Right atrium auricular region (tissue), 2 donors: ENCODE measurements around the gene TBC1D9B. TPM values are rescaled to one million over a fixed set of nuclear protein-coding genes. Genes with fewer than 3 reads are reported as not detected.
A peak's percentile ranks its signal among the peaks of the same experiment; 100 is the strongest.

Experiments
- DNase-seq: peaks from one replicate; pipeline ENCODE4 v3.0.0-alpha.2; 2019; ENCODE audit warnings: low spot score
- H3K27ac ChIP-seq, 2 donors: fragments of 200-600 bp; sonication (generic); 1 replicate in 1 of 2; 2 replicates in 1 of 2; pipeline ENCODE4 v1.5.1; 2016 to 2019
- H3K27me3 ChIP-seq, 2 donors: fragments of 200-600 bp; sonication (generic); one replicate each; pipeline versions ENCODE4 v1.5.1 to v1.6.0; 2017 to 2019
- H3K36me3 ChIP-seq: fragments of 200-600 bp; sonication (generic); one replicate; pipeline ENCODE4 v1.5.1; 2016
- H3K4me1 ChIP-seq, 2 donors: fragments of 200-600 bp; sonication (generic); one replicate each; pipeline versions ENCODE4 v1.5.1 to v1.6.0; 2017 to 2019
- H3K4me3 ChIP-seq, 2 donors: fragments of 200-600 bp; sonication (generic); 1 replicate in 1 of 2; 2 replicates in 1 of 2; pipeline ENCODE4 v1.5.1; 2017 to 2019; ENCODE audit warnings: mild to moderate bottlenecking in 1 of 2, moderate library complexity in 1 of 2
- H3K9me3 ChIP-seq, 2 donors: fragments of 200-600 bp; sonication (generic); one replicate each; pipeline ENCODE4 v1.5.1; 2019
- CTCF ChIP-seq, 2 donors: fragments of 200-600 bp; sonication (generic); IDR thresholded peaks; one replicate each; pipeline ENCODE4 v1.5.1; 2019; ENCODE audit warnings: antibody characterized with exemption in 2 of 2
- total RNA-seq, 2 donors: library from RNA; depleted of rRNA; stranded (reverse); fragments of >200 nt; gene quantifications; one replicate each; pipeline ENCODE4 v1.1.0, GENCODE V29; 2016

Gene TBC1D9B
- total RNA-seq, 2 donors from 2014 or later = 33.5 to 57.7 TPM

DNA sequence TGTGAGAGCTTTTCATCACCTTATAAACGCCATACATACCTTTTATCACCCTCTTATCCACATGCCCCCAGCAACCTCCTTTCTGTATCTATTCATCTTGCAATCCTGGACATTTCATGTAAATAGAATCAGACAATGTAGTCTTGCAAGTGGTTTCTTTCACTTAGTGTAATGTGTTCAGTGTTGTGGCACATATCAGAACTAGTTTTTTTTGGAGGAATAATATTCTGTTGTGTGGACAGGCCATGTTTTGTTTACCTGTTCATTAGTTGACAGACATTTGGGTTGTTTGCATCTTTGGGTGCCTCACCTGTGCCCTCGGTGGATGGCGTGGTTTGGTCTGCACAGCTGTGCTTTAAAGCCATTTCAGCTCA is 85.7 kb downstream of the TBC1D9B start:
- H3K27me3 ChIP-seq = no peaks in the 10 kb centered on the region
- H3K36me3 ChIP-seq = peaks cover 53% of the 10 kb centered on the region
- TF ChIP-seq CTCF (IDR thresholded peaks at IDR 0.05) = no peak
- DNase-seq = no peak
- peak overlapping the region; percentile 96 to 100 for H3K27ac ChIP-seq
- peaks cover 0 to 74% of the 10 kb centered on the region in 2 donors for H3K4me1 ChIP-seq
- no peaks in the 10 kb centered on the region for H3K9me3 ChIP-seq
- H3K4me3 ChIP-seq = peak overlapping the region; percentile 76 to 100

DNA sequence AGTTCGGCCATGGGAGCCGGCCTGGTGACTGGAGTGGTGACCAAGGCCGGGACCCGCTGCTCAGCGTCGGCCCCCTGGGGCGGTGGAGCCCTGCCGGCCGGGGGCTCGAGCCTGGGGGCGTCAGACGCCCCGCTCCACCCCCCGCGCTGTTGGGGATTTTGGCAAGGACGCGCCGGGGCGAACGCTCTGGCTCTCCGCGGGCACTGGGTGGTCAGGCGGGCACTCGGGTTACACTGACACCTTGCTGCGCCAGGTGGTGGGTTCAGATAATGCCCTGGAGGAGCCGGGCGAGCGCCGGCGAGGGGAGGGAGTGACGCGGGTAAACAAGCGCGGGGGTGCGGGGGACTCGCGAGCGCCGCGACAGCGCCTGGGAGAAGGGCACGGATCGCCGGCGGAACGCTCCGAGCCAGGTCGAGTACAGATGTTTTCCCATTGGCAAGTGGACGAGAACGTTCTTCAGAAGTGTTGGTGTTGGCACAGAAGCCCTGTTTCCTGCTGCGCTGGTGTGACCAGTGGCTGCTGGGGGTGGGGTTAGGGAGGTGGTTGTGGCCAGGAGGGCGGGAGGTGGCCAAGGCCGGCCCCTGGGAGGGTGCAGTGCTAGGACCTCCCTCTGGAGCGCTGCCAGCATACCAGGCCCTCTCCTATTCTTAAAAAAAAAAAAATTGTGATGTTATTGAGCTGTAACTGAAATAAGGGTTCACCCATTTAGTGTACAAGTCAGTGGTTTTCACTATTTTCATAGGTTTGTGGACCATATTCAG is 86.2 kb downstream of the TBC1D9B start:
- no peaks in the 10 kb centered on the region for H3K27me3 ChIP-seq
- peak overlapping the region; percentile 76 to 100 for H3K4me3 ChIP-seq
- peaks cover 47% of the 10 kb centered on the region for H3K36me3 ChIP-seq
- no peak for TF ChIP-seq CTCF (IDR thresholded peaks at IDR 0.05)
- H3K27ac ChIP-seq = peak overlapping the region; percentile 96 to 100
- H3K9me3 ChIP-seq = no peaks in the 10 kb centered on the region
- H3K4me1 ChIP-seq = peaks cover 0 to 78% of the 10 kb centered on the region in 2 donors
- DNase-seq = peak; percentile 96

DNA sequence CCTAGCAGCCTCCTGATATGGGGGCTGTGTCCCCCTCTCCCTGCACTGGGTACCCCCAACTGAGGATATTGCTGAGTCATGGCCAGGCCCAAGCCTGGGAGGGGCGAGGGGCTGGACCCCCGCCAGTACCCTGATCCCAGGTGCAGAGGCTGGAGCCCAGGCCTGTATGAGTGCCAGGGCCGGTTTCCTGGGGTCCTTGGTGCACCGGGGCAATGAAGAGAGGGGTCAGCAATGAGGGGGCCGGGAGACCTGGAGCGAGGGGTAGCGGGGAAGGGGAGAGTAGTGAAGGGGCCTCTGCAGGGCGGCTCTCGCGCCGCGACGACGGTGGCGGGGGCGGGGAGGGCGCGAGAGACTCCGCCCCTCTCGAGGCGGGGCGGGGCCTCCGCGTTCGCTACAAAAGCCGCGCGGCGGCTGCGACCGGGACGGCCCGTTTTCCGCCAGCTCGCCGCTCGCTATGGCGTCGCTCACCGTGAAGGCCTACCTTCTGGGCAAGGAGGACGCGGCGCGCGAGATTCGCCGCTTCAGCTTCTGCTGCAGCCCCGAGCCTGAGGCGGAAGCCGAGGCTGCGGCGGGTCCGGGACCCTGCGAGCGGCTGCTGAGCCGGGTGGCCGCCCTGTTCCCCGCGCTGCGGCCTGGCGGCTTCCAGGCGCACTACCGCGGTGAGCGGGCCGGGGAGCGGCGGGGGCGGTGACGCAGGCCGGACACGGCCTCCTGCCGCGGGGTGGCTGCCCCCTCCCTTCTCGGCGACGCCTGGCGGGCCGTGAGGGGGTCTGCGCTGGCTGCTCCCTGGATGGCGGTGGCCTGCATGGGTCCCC is 87.0 kb downstream of the TBC1D9B start, which contains the start of gene SQSTM1:
SQSTM1 (plus strand) TSS at position 423 of the 815 bp plus-strand sequence; CDS start at position 455, 32 bp downstream.
- peak; percentile 79 for DNase-seq
- H3K4me3 ChIP-seq = peak within 1 kb of the TSS; percentile 76 to 100
- no peak for TF ChIP-seq CTCF (IDR thresholded peaks at IDR 0.05)
- H3K27ac ChIP-seq = peak within 1 kb of the TSS; percentile 96 to 100
- H3K27me3 ChIP-seq = no peaks in the 10 kb centered on the region
- H3K9me3 ChIP-seq = no peaks in the 10 kb centered on the region
- peaks cover 0 to 79% of the 10 kb centered on the region in 2 donors for H3K4me1 ChIP-seq
- H3K36me3 ChIP-seq = peaks cover 39% of the 10 kb centered on the region

DNA sequence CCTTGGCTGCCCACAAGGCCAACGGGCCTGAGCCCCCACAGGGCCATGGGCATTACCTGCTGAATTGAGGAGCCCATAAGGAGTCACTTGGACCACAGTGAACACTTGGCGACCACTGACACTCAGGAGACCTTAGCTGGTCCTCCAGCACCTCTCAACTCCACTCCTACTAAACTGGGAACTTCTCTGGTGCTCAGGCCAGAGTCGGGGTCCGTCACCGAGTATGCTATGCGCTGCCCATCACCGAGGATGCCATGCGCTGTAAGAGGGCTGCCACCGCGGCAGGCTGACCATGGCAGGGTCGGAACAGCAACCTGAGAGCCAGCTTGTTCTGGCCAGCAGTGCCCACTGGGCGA is 87.6 kb downstream of the TBC1D9B start:
- H3K9me3 ChIP-seq = no peaks in the 10 kb centered on the region
- peaks cover 33% of the 10 kb centered on the region for H3K36me3 ChIP-seq
- H3K4me1 ChIP-seq = peaks cover 0 to 73% of the 10 kb centered on the region in 2 donors
- no peaks in the 10 kb centered on the region for H3K27me3 ChIP-seq
- peak overlapping the region; percentile 76 to 100 for H3K4me3 ChIP-seq
- TF ChIP-seq CTCF (IDR thresholded peaks at IDR 0.05) = no peak
- no peak for DNase-seq
- peak overlapping the region; percentile 96 to 100 for H3K27ac ChIP-seq

GRCh38 chr5:179819296-179820126 is 88.2 kb downstream of the TBC1D9B start:
- Histone ChIP-seq H3K9me3 (no peaks in the 10 kb centered on the region), H3K36me3 (peaks cover 27% of the 10 kb centered on the region), H3K27me3 (no peaks in the 10 kb centered on the region), H3K27ac (peak overlapping the region; percentile 96 to 100), H3K4me1 (peaks cover 0 to 67% of the 10 kb centered on the region in 2 donors), H3K4me3 (peak overlapping the region; percentile 76 to 100)
- no peak for DNase-seq
- TF ChIP-seq CTCF (IDR thresholded peaks at IDR 0.05) = no peak
